Subcutaneous adipose tissue (tissue), 4 donors: Measurements from ENCODE around the gene TBCD. TPM values are rescaled to one million over a fixed set of nuclear protein-coding genes. Genes with fewer than 3 reads are reported as not detected.

Experiments
- CTCF ChIP-seq: fragments of 450-650 bp; IDR thresholded peaks from one replicate; pipeline ENCODE4 v1.5.1; 2016; ENCODE audit warnings: low read depth, mild to moderate bottlenecking, control low read depth, antibody characterized with exemption, moderate library complexity
- total RNA-seq, 4 donors: library from RNA; depleted of rRNA; stranded (reverse); fragments of >200 nt; gene quantifications; one replicate each; pipeline ENCODE4 v1.1.0, GENCODE V29; 2016

Gene TBCD
- total RNA-seq, 4 donors from 2014 or later, result 36.5 to 103 (median 54.7) TPM

- no peak for TF ChIP-seq CTCF
Measured at GRCh38 chr17:82963104-82963950, 211.5 kb downstream of the TBCD start.

GRCh38 chr17:82964851-82965341 lies 213.0 kb downstream of the TBCD start:
- no peak for TF ChIP-seq CTCF

DNA sequence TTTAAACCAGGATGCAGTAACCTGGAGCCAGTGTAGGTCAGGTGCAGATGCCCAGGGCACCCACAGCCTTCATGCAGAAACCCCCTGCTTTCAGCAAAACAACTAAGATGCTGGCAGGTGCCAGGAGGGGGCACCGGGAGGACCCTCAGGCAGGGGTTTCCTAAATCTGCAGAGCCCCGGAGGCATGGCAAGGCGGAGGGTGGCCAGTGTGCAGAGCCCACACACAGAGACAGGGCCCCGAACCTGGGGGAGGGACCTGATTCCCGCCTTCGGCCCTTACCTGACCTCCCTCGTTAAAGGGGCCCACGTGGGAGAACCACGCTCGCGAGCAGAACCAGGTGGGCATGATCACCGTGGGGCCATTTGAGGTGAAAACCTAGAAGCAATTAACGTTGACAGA lies 213.5 kb downstream of the TBCD start:
- no peak for TF ChIP-seq CTCF

DNA sequence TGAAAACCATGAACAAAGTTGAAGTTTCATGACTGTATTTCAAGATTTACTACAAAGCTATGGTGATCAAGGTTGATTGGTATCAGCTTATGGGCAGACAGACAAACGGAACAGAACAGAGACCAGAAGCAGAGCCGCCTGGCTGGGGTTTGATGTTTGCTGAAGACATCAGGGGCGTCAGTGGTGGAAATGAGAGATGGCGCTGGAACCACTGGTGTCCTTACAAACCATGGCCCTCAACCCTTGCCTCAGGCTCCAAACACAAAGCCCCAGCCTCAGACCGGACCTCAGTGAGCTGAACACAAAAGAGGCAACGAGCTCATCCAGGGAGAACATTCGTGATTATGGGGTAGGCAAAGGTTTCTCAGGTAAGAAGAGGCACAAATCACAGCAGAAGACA lies 214.6 kb downstream of the TBCD start:
- TF ChIP-seq CTCF, result no peak

GRCh38 chr17:82967268-82968032 lies 215.6 kb downstream of the TBCD start:
- TF ChIP-seq CTCF, result no peak

DNA sequence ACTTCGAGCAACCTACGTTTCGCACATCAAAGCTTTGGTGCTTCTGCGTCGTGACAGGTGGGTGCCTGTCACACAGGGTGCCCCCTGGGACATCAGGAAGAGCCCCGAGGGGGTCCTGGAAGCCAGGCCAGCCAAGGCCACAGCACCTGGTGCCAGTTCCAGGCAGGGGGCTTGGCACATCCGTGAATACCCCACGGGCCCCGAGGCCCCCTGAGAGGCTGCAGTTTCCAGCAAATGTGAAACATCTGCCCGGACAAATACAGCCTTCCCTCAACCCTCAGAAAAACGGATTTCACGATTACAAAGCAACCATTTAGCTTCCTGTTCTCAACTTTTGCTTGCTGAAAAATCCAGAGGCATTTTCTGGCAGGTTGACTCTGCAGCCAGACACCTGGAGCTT lies 218.2 kb downstream of the TBCD start:
- no peak for TF ChIP-seq CTCF
